Cardiac muscle cell (in vitro differentiated cells and primary cell): ENCODE results near the gene TMEM214. TPM values are rescaled to one million over a fixed set of nuclear protein-coding genes. Genes with fewer than 3 reads are reported as not detected.

Experiments
- DNase-seq, 2 donors: peaks; one replicate each; pipeline versions ENCODE4 v3.0.0 to v3.0.0-alpha.2; 2010 to 2017; ENCODE audit warnings: low read depth in 1 of 2, low spot score in 1 of 2
- H3K27ac ChIP-seq: fragments of 200-600 bp; sonication (generic); 2 replicates; pipeline ENCODE4 v1.5.1; 2016
- H3K27me3 ChIP-seq: fragments of 200-600 bp; sonication (generic); 2 replicates; pipeline ENCODE4 v1.6.0; 2016; ENCODE audit warnings: control low read depth
- H3K36me3 ChIP-seq: fragments of 200-600 bp; sonication (generic); 2 replicates; pipeline ENCODE4 v1.5.1; 2016; ENCODE audit warnings: control low read depth
- H3K4me1 ChIP-seq: fragments of 200-600 bp; sonication (generic); 2 replicates; pipeline ENCODE4 v1.8.1; 2017; ENCODE audit warnings: low read depth, mild to moderate bottlenecking, mixed run types
- H3K4me3 ChIP-seq: fragments of 200-600 bp; sonication (generic); 2 replicates; pipeline ENCODE4 v1.5.1; 2016; ENCODE audit warnings: mild to moderate bottlenecking
- H3K9me3 ChIP-seq: fragments of 200-600 bp; sonication (generic); 2 replicates; pipeline ENCODE4 v1.5.1; 2017; ENCODE audit warnings: low read depth, mild to moderate bottlenecking, control low read depth
- polyA plus RNA-seq: library from polyadenylated mRNA; unstranded; fragments of >200 nt; fragmentation: Nextera tagmentation; extraction: Ambion mirVana; gene quantifications from 2 replicates; pipeline ENCODE4 v1.2.1, GENCODE V29; 2016
- total RNA-seq: library from RNA; depleted of rRNA; stranded (reverse); fragments of >200 nt; gene quantifications from 2 replicates; pipeline ENCODE4 v1.2.3, GENCODE V29; 2016
- TF ChIP-seq, protein P1 (sequence below): IDR thresholded peaks from 2 replicates; pipeline ENCODE4 v1.5.1; 2012; ENCODE audit warnings: low read depth, mild to moderate bottlenecking, low read length

The TMEM214 gene
- total and polyA plus RNA-seq, 2 experiments from 2014 or later, result 38.9 to 66.3 TPM

DNA sequence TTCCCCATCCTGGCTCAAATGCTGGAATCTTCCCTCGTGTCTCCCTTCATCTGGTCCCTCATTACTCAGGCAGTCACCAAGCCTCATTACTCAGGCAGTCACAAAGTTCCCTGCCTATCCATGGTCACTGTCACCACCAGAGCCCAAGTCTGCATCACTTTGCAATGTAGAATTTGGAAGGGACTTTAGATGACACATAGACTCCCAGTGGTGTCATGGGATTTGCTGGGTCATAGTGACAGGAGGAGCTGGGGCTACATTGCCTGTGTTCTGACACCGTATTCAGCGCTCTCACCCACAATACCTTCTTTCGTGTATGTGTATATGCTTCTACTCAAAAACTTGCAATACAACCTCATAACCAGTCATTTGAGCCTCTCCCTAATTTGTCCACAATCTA is 43.6 kb downstream of the TMEM214 start:
- no peak overlapping the region for H3K27ac ChIP-seq
- H3K9me3 ChIP-seq, result no peaks in the 10 kb centered on the region
- no peak overlapping the region for H3K4me3 ChIP-seq
- H3K4me1 ChIP-seq, result peaks cover 31% of the 10 kb centered on the region
- DNase-seq, result no peak
- H3K36me3 ChIP-seq, result no peaks in the 10 kb centered on the region
- no peaks in the 10 kb centered on the region for H3K27me3 ChIP-seq
- TF ChIP-seq, protein P1, sequence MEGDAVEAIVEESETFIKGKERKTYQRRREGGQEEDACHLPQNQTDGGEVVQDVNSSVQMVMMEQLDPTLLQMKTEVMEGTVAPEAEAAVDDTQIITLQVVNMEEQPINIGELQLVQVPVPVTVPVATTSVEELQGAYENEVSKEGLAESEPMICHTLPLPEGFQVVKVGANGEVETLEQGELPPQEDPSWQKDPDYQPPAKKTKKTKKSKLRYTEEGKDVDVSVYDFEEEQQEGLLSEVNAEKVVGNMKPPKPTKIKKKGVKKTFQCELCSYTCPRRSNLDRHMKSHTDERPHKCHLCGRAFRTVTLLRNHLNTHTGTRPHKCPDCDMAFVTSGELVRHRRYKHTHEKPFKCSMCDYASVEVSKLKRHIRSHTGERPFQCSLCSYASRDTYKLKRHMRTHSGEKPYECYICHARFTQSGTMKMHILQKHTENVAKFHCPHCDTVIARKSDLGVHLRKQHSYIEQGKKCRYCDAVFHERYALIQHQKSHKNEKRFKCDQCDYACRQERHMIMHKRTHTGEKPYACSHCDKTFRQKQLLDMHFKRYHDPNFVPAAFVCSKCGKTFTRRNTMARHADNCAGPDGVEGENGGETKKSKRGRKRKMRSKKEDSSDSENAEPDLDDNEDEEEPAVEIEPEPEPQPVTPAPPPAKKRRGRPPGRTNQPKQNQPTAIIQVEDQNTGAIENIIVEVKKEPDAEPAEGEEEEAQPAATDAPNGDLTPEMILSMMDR, result no peak

DNA sequence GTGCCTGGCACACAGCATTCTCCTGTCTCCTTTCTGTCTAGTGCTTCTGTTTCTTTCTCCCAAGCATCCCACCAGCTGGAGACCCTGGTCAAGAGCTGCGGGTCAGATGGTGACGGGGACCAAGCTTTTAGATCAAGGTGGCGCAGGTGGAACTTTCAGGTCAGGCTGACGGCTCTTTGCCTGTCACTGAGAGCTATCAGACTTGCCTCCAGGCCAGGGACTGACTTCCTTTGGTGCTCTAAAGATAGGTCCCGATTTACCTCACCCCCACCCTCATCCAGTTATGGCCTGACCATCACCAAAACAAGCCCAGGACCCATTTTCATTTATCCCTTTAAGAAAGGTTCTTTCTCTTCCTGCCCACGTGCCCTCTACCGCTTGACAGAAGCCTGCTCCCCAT is 44.5 kb downstream of the TMEM214 start:
- H3K9me3 ChIP-seq, result no peaks in the 10 kb centered on the region
- no peak overlapping the region for H3K4me3 ChIP-seq
- H3K4me1 ChIP-seq, result peaks cover 32% of the 10 kb centered on the region
- no peak overlapping the region for H3K27ac ChIP-seq
- H3K36me3 ChIP-seq, result no peaks in the 10 kb centered on the region
- no peak for DNase-seq
- H3K27me3 ChIP-seq, result no peaks in the 10 kb centered on the region
- TF ChIP-seq, protein P1, result no peak

DNA sequence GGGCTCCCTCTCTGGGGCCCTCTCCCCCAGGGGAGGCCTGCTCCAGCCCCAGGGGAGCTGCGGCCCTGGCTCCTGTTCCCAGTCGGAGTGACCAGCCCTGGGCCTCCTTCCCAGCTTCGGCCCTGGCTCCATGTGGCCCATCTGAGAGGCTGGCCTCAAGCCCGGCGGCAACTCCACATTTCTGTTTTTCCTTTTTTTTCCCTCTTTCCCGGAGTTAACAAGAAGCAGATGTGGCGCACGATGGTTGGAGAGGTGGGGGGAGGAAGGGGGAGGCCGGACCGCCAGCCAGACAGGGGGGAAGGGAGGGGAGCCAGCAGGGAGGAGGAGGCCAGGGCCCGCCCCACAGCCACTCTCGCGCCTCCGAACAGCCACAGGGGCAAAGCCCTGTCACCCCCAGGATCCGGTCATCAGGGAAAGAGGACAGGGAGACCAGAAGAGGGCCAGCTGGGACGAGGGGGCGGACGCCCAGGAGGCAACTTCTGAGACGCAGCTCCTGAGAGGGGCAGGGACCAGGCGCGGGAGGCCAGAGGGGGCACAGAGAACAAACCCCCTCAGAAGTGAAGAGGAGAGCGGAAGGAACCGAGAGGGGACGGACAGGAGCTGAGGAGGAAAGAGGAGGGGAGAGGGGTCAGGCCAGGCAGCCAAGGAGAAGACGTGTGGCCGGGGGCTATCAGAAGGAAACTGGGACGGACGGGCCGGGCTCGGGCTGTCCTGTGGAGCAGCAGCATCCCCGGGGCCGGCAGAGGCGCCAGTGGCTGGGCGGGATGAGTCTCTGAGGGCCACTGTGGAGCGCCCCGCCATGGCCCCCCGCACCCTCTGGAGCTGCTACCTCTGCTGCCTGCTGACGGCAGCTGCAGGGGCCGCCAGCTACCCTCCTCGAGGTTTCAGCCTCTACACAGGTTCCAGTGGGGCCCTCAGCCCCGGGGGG is 45.8 kb downstream of the TMEM214 start, which contains the start of gene EMILIN1:
TSS of gene EMILIN1 (plus strand) at position 349 of the 928 bp plus-strand sequence. CDS start at position 800, 451 bp downstream.
- no peak within 1 kb of the TSS for H3K4me3 ChIP-seq
- no peaks in the 10 kb centered on the region for H3K36me3 ChIP-seq
- H3K27ac ChIP-seq, result peak within 1 kb of the TSS; percentile 68
- peaks cover 24% of the 10 kb centered on the region for H3K4me1 ChIP-seq
- DNase-seq, result peak; percentile 25 to 99
- H3K27me3 ChIP-seq, result no peaks in the 10 kb centered on the region
- no peaks in the 10 kb centered on the region for H3K9me3 ChIP-seq
- TF ChIP-seq, protein P1, result peak; percentile 13

DNA sequence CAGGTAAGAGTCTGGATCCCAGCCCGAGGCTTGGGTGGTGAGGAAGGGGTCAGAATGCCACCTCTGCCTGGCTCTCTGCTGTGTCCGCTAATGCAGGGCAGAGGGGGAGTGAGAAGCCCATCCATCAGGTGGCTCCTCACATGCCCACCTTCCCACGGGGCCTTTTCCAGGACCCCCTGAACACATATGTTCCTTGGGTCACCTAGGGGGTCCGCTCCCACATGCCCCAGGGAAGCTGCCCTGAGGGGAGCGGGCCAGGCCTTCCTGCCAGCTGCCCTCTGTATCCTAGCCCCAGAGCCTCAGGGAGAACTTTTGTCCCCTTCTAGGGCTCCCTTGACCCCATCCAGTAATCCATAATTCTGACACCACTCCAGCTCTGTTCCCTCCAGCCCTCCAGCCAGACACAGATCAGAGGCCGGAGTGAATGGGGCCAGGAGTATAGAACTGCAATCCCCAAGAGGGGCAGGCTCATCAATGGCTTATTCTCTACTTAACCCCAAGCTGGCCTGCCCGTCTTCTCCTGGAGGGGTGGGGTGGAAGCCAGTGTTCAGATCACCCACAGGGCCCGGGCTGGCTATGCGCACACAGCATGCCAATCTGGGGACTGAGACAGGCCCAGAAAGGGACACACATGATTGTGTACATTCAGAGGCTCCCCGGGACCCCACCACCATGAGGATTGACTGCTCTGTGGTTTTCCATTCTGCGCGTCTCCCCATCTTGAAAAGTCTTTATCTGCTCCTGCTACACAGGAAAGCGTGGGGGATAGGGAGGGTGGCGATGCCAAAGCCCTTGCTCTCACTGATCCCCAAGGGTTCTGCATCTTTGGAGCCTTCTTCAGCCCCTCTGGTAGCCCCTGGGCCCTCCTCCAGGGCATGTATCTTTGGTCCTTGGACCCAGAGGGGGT is 46.7 kb downstream of the TMEM214 start:
- H3K4me3 ChIP-seq, result no peak overlapping the region
- peak overlapping the region; percentile 68 for H3K27ac ChIP-seq

DNA sequence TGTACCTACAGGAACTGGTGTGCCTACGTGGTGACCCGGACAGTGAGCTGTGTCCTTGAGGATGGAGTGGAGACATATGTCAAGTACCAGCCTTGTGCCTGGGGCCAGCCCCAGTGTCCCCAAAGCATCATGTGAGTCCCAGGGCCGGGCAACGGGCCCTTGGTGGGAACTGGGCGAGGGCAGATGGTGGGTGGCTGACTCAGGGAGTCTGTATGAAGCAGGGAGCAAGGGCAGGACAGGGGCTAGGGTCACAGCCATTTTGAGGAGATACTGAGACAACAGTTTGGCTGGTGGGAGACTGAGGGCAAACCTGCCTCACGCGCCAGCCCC is 47.3 kb downstream of the TMEM214 start:
- H3K4me1 ChIP-seq, result peaks cover 19% of the 10 kb centered on the region
- no peaks in the 10 kb centered on the region for H3K36me3 ChIP-seq
- TF ChIP-seq, protein P1, result no peak
- H3K27ac ChIP-seq, result no peak overlapping the region
- no peaks in the 10 kb centered on the region for H3K27me3 ChIP-seq
- no peak for DNase-seq
- H3K9me3 ChIP-seq, result no peaks in the 10 kb centered on the region
- no peak overlapping the region for H3K4me3 ChIP-seq

More for the DNA sequence above, 46.7 kb downstream of the TMEM214 start:
- no peaks in the 10 kb centered on the region for H3K36me3 ChIP-seq
- TF ChIP-seq, protein P1, result no peak
- no peaks in the 10 kb centered on the region for H3K27me3 ChIP-seq
- no peaks in the 10 kb centered on the region for H3K9me3 ChIP-seq
- DNase-seq, result peak in 1 of 2 donors; percentile 22
- peaks cover 19% of the 10 kb centered on the region for H3K4me1 ChIP-seq
